Karpas-422 (cell line): ENCODE results near the gene TRPV3. TPM values are rescaled to one million over a fixed set of nuclear protein-coding genes. Genes with fewer than 3 reads are reported as not detected.
A peak's percentile ranks its signal among the peaks of the same experiment; 100 is the strongest.
"Not testable (repeated sequence)": the region's sequence is repeated elsewhere in the genome, so short reads cannot be mapped to it uniquely, and the experiment has no call there.

ENCODE experiments used
- DNase-seq: peaks from one replicate; pipeline ENCODE4 v3.0.0-alpha.2; 2015
- H2AFZ ChIP-seq: fragments of 200-600 bp; sonication (generic); 2 replicates; pipeline ENCODE4 v1.6.1; 2014; ENCODE audit warnings: antibody characterized with exemption, low read length, mixed read lengths
- H3K27ac ChIP-seq: fragments of 200-600 bp; sonication (generic); 2 replicates; pipeline ENCODE4 v1.5.1; 2014; ENCODE audit warnings: mild to moderate bottlenecking, low read length, moderate library complexity
- H3K27me3 ChIP-seq: fragments of 200-600 bp; sonication (generic); 2 replicates; pipeline ENCODE4 v1.6.1; 2014; ENCODE audit warnings: low read length, mixed read lengths
- H3K36me3 ChIP-seq: fragments of 200-600 bp; sonication (generic); 2 replicates; pipeline ENCODE4 v1.6.1; 2014; ENCODE audit warnings: low read length, mixed read lengths; ENCODE audit not compliant: insufficient read depth
- H3K4me1 ChIP-seq: fragments of 200-600 bp; sonication (generic); 2 replicates; pipeline ENCODE4 v1.6.1; 2014; ENCODE audit warnings: mild to moderate bottlenecking, low read length, mixed read lengths
- H3K4me2 ChIP-seq: fragments of 200-600 bp; sonication (generic); 2 replicates; pipeline ENCODE4 v1.6.1; 2014; ENCODE audit warnings: low read length, low read depth, mild to moderate bottlenecking; ENCODE audit not compliant: poor library complexity, severe bottlenecking
- H3K4me3 ChIP-seq: fragments of 200-600 bp; sonication (generic); 2 replicates; pipeline ENCODE4 v1.5.1; 2014; ENCODE audit warnings: mild to moderate bottlenecking, antibody characterized with exemption, low read length, mixed read lengths
- H3K79me2 ChIP-seq: fragments of 200-600 bp; sonication (generic); 2 replicates; pipeline ENCODE4 v1.6.1; 2014; ENCODE audit warnings: mild to moderate bottlenecking, low read length, mixed read lengths
- H3K9ac ChIP-seq: fragments of 200-600 bp; sonication (generic); 2 replicates; pipeline ENCODE4 v1.6.0; 2014; ENCODE audit warnings: low read length
- H3K9me2 ChIP-seq: fragments of 200-600 bp; sonication (generic), shearing (Covaris generic); replicated peaks from 2 replicates; pipeline ENCODE4 v1.6.0; 2014; ENCODE audit warnings: mild to moderate bottlenecking, low read length, moderate library complexity; ENCODE audit not compliant: insufficient read depth
- H3K9me3 ChIP-seq: fragments of 300-700, 200-600 bp; sonication (generic); 2 replicates; pipeline ENCODE4 v1.6.1; 2014; ENCODE audit warnings: low read length, mixed read lengths
- H4K20me1 ChIP-seq: fragments of 200-600 bp; sonication (generic); 2 replicates; pipeline ENCODE4 v1.6.1; 2014; ENCODE audit warnings: mild to moderate bottlenecking, antibody characterized with exemption, low read length, low read depth; ENCODE audit not compliant: insufficient read depth
- total RNA-seq: library from RNA; depleted of rRNA; stranded (reverse); fragments of >200 nt; shearing (Covaris generic); gene quantifications from 2 replicates; pipeline ENCODE4 v1.2.3, GENCODE V29; 2014; ENCODE audit warnings: low replicate concordance

Gene TRPV3
- total RNA-seq, 1 experiment from 2014 or later = 1.4 TPM

DNA sequence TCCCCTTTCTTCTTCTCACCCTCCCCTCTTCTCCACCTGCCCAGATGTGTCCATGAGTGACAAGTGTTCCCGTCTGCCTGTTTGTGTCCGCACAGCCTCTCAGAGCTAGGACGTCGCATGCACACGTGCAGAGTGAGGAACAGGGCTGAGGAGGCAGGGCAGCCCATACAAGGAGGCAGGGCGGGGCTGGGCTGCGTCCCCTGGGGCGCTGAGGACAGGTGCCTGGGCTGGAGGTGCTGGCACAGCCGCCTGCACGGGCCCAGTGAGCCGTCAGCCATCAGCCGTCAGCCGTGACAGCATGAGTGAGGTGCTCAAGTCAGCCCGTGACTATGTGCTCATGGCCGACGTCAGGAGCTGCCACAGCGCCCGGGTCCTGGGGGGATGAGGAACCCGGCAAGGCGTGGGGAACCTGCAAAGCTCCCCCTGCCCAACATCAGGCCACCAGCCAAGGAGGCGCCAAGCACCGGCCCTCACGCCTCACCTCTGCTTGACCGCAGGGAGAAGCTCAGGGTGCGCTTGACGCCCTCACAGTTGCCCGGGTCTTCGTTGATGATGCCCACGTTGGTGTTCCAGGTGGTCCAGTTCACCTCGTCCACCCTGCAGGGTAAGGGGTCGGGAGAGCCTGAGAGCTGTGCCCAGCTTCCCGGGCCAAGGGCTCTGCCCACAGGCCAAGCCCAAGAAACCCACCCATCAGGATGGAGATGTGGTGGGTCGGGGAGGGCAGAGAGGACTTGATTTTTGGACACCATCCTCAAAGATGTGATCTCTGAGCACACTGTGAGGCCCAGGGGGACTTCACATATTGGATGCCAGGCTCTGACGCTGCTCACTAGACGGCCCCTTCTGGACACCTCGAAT, 13.7 kb upstream of the TRPV3 start:
- Histone ChIP-seq H3K36me3 (no peaks in the 10 kb centered on the region), H3K9me3 (no peaks in the 10 kb centered on the region), H3K9ac (no peak overlapping the region), H3K27me3 (no peaks in the 10 kb centered on the region), H3K4me1 (no peaks in the 10 kb centered on the region), H4K20me1 (no peaks in the 10 kb centered on the region), H3K79me2 (no peaks in the 10 kb centered on the region), H3K4me2 (no peak overlapping the region), H3K9me2 (no peaks in the 10 kb centered on the region), H2AFZ (no peak overlapping the region), H3K27ac (no peak overlapping the region), H3K4me3 (no peak overlapping the region)
- DNase-seq = no peak

DNA sequence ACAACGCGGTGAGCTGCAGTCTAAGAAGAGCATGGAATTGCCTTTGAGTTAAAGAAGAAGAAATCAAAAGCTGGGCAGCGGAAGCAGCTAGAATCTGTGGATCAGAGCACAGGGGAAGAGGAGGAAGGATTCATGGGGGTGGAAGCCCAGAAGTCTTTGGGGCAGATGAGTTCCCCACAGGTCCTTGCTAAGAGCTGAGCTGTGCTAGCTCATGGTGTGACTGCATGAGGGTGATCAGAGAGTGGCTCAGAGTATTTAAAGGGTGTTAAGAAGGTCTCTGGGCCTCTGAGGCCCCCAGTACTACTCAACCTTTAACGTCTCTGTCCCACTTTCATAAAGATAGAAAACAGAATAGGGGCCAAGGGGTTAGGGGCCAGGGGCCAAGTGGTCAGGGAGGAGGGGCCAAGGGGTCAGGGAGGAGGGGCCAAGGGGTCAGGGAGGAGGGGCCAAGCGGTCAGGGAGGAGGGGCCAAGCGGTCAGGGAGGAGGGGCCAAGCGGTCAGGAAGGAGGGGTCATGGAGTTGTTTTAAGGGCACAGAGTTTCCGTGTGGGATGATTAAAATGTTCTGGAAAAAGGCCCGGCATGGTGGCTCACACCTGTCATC, 12.0 kb upstream of the TRPV3 start:
- no peak for DNase-seq
- no peaks in the 10 kb centered on the region for H3K9me2 ChIP-seq
- H3K36me3 ChIP-seq = no peaks in the 10 kb centered on the region
- H3K27ac ChIP-seq = no peak overlapping the region
- no peaks in the 10 kb centered on the region for H4K20me1 ChIP-seq
- H3K4me2 ChIP-seq = no peak overlapping the region
- no peak overlapping the region for H2AFZ ChIP-seq
- H3K9ac ChIP-seq = no peak overlapping the region
- no peaks in the 10 kb centered on the region for H3K79me2 ChIP-seq
- H3K4me3 ChIP-seq = no peak overlapping the region
- H3K27me3 ChIP-seq = no peaks in the 10 kb centered on the region
- H3K4me1 ChIP-seq = no peaks in the 10 kb centered on the region
- H3K9me3 ChIP-seq = no peaks in the 10 kb centered on the region

DNA sequence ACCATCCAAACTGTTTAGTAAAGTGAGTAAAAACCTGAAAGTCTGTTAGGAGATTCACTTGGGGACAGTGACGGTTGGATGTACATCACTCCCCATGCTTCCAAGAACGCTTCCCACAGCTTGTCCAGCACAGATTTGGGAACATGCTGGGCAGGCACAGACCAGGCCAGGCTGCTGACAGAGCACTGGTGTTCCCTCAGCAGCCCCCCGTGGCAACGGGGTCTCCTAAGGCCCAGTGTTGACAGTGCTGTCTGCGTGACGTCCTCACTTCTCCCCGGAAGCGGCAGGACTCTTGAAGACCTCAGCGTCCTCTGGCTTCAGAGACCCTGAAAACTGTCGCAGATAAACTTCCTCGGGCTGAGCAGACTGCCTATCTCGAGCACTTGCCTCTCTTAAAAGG, 8.9 kb upstream of the TRPV3 start:
- Histone ChIP-seq H3K79me2 (no peaks in the 10 kb centered on the region), H3K4me1 (no peaks in the 10 kb centered on the region), H3K9me2 (no peaks in the 10 kb centered on the region), H3K27ac (no peak overlapping the region), H4K20me1 (no peaks in the 10 kb centered on the region), H3K9ac (no peak overlapping the region), H3K4me2 (no peak overlapping the region), H3K9me3 (no peaks in the 10 kb centered on the region), H3K36me3 (no peaks in the 10 kb centered on the region), H2AFZ (no peak overlapping the region), H3K4me3 (no peak overlapping the region), H3K27me3 (no peaks in the 10 kb centered on the region)
- no peak for DNase-seq

DNA sequence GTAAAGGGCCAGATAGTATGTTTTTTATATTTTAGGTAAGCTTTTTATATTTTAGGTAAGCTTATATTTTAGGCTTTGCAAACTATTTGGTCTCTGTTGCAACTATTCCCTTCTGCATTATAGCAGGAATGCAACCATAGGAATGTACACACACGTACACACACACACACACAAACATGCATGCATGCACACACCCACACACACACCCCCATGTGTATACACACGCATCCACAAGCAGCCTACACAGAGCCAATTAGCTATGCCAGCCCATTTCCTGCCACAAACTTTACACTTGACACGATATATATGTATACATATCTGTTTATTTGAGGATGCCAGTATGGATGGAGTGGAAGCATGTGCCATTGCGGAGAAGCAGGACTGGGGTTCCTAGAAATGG, 7.5 kb upstream of the TRPV3 start:
- Histone ChIP-seq H3K27me3 (no peaks in the 10 kb centered on the region), H3K4me3 (no peak overlapping the region), H4K20me1 (no peaks in the 10 kb centered on the region), H3K27ac (no peak overlapping the region), H3K4me1 (no peaks in the 10 kb centered on the region), H3K79me2 (no peaks in the 10 kb centered on the region), H3K9me2 (no peaks in the 10 kb centered on the region), H3K9me3 (no peaks in the 10 kb centered on the region), H3K9ac (no peak overlapping the region), H2AFZ (no peak overlapping the region), H3K4me2 (no peak overlapping the region), H3K36me3 (no peaks in the 10 kb centered on the region)
- no peak for DNase-seq

DNA sequence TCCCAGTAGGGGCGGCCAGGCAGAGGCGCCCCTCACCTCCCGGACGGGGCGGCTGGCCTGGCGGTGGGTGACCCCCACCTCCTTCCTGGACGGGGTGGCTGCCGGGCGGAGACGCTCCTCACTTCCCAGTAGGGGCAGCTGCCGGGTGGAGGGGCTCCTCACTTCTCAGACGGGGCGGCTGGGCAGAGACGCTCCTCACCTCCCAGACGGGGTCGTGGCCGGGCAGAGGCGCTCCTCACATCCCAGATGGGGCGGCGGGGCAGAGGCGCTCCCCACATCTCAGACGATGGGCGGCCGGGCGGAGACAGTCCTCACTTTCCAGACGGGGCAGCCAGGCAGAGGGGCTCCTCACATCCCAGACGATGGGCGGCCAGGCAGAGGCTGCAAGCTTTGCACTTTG, 6.6 kb upstream of the TRPV3 start:
- H3K27me3 ChIP-seq, DNase-seq, H4K20me1 ChIP-seq, H3K4me3 ChIP-seq, H3K79me2 ChIP-seq, H3K4me1 ChIP-seq, H3K4me2 ChIP-seq, H3K9me2 ChIP-seq, H3K36me3 ChIP-seq, H3K9me3 ChIP-seq, H2AFZ ChIP-seq, H3K27ac ChIP-seq, H3K9ac ChIP-seq: not testable (repeated sequence)

DNA sequence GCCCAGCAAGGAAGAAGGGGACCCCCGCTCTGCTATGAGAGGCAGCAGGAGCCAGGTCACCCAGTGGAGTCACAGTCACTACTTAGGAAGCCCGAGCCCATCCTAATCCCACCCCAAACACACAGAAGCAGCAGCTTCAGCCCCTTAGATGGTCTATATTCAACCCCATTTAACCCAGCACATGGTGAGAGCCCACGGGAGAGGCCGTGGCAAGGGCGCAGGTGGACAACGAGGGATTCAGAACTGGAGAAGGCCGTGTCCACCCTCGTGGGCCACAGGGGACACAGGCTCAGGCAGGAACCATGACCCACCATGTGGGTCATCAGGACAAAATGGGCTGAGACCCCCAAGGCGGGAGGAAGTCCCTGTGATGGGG, 1.6 kb upstream of the TRPV3 start:
- DNase-seq = no peak
- Histone ChIP-seq H3K79me2 (no peaks in the 10 kb centered on the region), H4K20me1 (no peaks in the 10 kb centered on the region), H3K9me3 (no peaks in the 10 kb centered on the region), H2AFZ (no peak overlapping the region), H3K9ac (no peak overlapping the region), H3K4me2 (no peak overlapping the region), H3K27me3 (no peaks in the 10 kb centered on the region), H3K27ac (no peak overlapping the region), H3K4me1 (peaks cover 12% of the 10 kb centered on the region; the same call in 1 of the 2 replicates), H3K4me3 (no peak overlapping the region), H3K36me3 (no peaks in the 10 kb centered on the region), H3K9me2 (no peaks in the 10 kb centered on the region)

DNA sequence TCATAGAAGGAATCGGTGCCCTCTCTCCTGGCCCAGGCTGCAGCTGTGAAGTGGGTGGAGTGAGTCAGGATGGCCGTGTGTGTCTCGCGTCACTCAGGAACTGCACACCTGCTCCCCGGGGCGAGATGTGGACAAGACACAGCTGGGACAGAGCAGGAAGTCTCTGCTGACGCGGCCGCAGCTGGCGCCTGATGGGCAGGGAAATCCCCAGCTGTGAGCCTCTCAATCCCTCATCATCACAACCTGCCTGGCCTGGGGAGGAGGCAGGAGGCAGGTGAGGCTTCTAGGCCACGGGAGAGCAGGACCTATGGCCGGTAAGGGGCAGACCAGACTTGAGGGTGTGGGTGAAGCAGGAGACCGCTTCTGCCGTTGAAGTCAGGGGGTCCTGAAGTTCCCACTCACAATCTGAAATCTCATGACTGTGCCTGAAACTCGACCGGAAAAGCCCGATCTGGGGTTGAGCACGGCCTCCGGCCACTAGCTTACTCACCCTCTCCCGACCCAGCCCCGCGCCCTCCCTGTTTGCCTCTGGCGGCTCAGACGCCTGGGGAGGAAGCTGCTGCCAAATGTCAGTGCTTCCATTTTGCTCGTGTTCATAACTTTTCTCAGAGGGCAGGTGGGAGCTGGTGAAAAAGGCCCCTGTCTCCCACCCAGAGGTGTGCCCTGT, 1.1 kb upstream of the TRPV3 start:
- no peak overlapping the region for H3K4me3 ChIP-seq
- no peak overlapping the region for H3K27ac ChIP-seq
- no peaks in the 10 kb centered on the region for H3K27me3 ChIP-seq
- peaks cover 12% of the 10 kb centered on the region; the same call in 1 of the 2 replicates for H3K4me1 ChIP-seq
- no peaks in the 10 kb centered on the region for H3K9me3 ChIP-seq
- H3K79me2 ChIP-seq = no peaks in the 10 kb centered on the region
- H4K20me1 ChIP-seq = no peaks in the 10 kb centered on the region
- no peaks in the 10 kb centered on the region for H3K36me3 ChIP-seq
- H2AFZ ChIP-seq = no peak overlapping the region
- peak; percentile 44 for DNase-seq
- no peak overlapping the region for H3K4me2 ChIP-seq
- no peaks in the 10 kb centered on the region for H3K9me2 ChIP-seq
- no peak overlapping the region for H3K9ac ChIP-seq

DNA sequence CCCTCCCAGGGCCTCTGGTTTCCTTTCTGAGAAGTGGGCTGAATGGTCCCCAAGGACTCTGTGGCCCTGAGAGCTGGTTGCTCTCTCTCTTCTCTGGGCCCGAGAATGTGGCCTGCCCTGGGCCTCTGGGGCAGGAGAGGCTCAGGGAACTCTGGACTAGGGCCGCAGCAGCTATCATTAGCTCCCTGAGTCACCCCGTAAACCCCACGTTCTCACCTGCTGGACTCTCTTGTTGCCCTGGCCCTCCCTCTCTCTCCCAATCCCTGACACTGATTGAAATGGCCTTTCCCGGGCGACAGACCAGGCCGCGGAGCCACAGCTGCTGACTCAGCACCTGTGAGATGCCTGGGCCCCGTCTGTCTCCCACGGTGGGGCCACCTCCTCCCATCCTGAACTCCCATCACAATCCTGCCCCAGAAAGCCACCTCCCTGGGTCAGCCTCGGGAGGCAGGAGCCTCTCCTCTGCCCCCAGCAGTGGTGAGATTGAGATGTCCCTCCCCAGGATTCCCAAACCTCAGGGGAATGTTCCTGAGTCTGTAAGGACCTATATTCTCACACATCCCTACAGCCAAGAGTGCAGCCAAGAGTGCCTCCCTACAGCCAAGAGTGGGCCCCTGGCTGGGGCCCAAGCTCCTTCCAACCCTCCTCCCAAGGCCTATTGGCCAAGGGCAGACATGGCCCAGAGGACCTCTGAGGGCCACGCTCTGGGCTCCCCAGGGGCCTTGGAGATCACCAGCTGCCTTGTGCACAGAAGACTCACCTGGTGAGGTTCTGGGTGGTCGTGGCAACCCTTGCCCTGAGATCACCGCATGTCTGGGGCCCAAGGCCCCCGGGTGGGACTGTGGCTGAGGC, 470 bp downstream of the TRPV3 start:
- Histone ChIP-seq H3K4me2 (no peak overlapping the region), H3K4me3 (no peak overlapping the region), H2AFZ (no peak overlapping the region), H3K9me3 (no peaks in the 10 kb centered on the region), H3K9ac (no peak overlapping the region), H3K9me2 (no peaks in the 10 kb centered on the region), H3K4me1 (peaks cover 12% of the 10 kb centered on the region; the same call in 1 of the 2 replicates), H3K27ac (no peak overlapping the region), H4K20me1 (no peaks in the 10 kb centered on the region), H3K79me2 (no peaks in the 10 kb centered on the region), H3K36me3 (no peaks in the 10 kb centered on the region), H3K27me3 (no peaks in the 10 kb centered on the region)
- no peak for DNase-seq
